Right atrium auricular region (tissue), 2 donors: ENCODE data around the gene COL15A1. TPM values are rescaled to one million over a fixed set of nuclear protein-coding genes. Genes with fewer than 3 reads are reported as not detected.

ENCODE experiments used
- DNase-seq: peaks from one replicate; pipeline ENCODE4 v3.0.0-alpha.2; 2019; ENCODE audit warnings: low spot score
- H3K27ac ChIP-seq, 2 donors: fragments of 200-600 bp; sonication (generic); 1 replicate in 1 of 2; 2 replicates in 1 of 2; pipeline ENCODE4 v1.5.1; 2016 to 2019
- H3K27me3 ChIP-seq, 2 donors: fragments of 200-600 bp; sonication (generic); one replicate each; pipeline versions ENCODE4 v1.5.1 to v1.6.0; 2017 to 2019
- H3K36me3 ChIP-seq: fragments of 200-600 bp; sonication (generic); one replicate; pipeline ENCODE4 v1.5.1; 2016
- H3K4me1 ChIP-seq, 2 donors: fragments of 200-600 bp; sonication (generic); one replicate each; pipeline versions ENCODE4 v1.5.1 to v1.6.0; 2017 to 2019
- H3K4me3 ChIP-seq, 2 donors: fragments of 200-600 bp; sonication (generic); 1 replicate in 1 of 2; 2 replicates in 1 of 2; pipeline ENCODE4 v1.5.1; 2017 to 2019; ENCODE audit warnings: mild to moderate bottlenecking in 1 of 2, moderate library complexity in 1 of 2
- H3K9me3 ChIP-seq, 2 donors: fragments of 200-600 bp; sonication (generic); one replicate each; pipeline ENCODE4 v1.5.1; 2019
- CTCF ChIP-seq, 2 donors: fragments of 200-600 bp; sonication (generic); IDR thresholded peaks; one replicate each; pipeline ENCODE4 v1.5.1; 2019; ENCODE audit warnings: antibody characterized with exemption in 2 of 2
- total RNA-seq, 2 donors: library from RNA; depleted of rRNA; stranded (reverse); fragments of >200 nt; gene quantifications; one replicate each; pipeline ENCODE4 v1.1.0, GENCODE V29; 2016

The COL15A1 gene
- total RNA-seq, 2 donors from 2014 or later = 22.4 to 38.2 TPM

GRCh38 chr9:98924946-98925820 is 18.5 kb upstream of the COL15A1 start:
- H3K27ac ChIP-seq = no peak overlapping the region
- DNase-seq = no peak
- H3K4me1 ChIP-seq = peaks cover 0 to 8% of the 10 kb centered on the region in 2 donors
- TF ChIP-seq CTCF (IDR thresholded peaks at IDR 0.05) = no peak
- no peaks in the 10 kb centered on the region for H3K9me3 ChIP-seq
- no peak overlapping the region for H3K4me3 ChIP-seq
- H3K36me3 ChIP-seq = no peaks in the 10 kb centered on the region
- H3K27me3 ChIP-seq = no peaks in the 10 kb centered on the region

GRCh38 chr9:98925956-98926355 is 17.8 kb upstream of the COL15A1 start:
- Histone ChIP-seq H3K4me1 (peaks cover 0 to 8% of the 10 kb centered on the region in 2 donors), H3K36me3 (no peaks in the 10 kb centered on the region), H3K9me3 (no peaks in the 10 kb centered on the region), H3K27me3 (no peaks in the 10 kb centered on the region), H3K4me3 (no peak overlapping the region), H3K27ac (no peak overlapping the region)
- no peak for TF ChIP-seq CTCF (IDR thresholded peaks at IDR 0.05)
- DNase-seq = no peak

- no peak for TF ChIP-seq CTCF (IDR thresholded peaks at IDR 0.05)
- Histone ChIP-seq H3K4me3 (no peak overlapping the region), H3K36me3 (no peaks in the 10 kb centered on the region)
These were observed 16.0 kb upstream of the COL15A1 start for GRCh38 chr9:98927724-98928123.

GRCh38 chr9:98929071-98929470 is 14.6 kb upstream of the COL15A1 start:
- Histone ChIP-seq H3K9me3 (no peaks in the 10 kb centered on the region), H3K36me3 (no peaks in the 10 kb centered on the region), H3K4me3 (no peak overlapping the region), H3K4me1 (peaks cover 0 to 8% of the 10 kb centered on the region in 2 donors), H3K27ac (no peak overlapping the region), H3K27me3 (no peaks in the 10 kb centered on the region)
- DNase-seq = no peak
- TF ChIP-seq CTCF (IDR thresholded peaks at IDR 0.05) = no peak

More at GRCh38 chr9:98927724-98928123, 16.0 kb upstream of the COL15A1 start:
- Histone ChIP-seq H3K9me3 (no peaks in the 10 kb centered on the region), H3K27me3 (no peaks in the 10 kb centered on the region), H3K27ac (no peak overlapping the region), H3K4me1 (peaks cover 0 to 8% of the 10 kb centered on the region in 2 donors)
- no peak for DNase-seq

GRCh38 chr9:98929895-98930341 is 13.8 kb upstream of the COL15A1 start:
- no peak for TF ChIP-seq CTCF (IDR thresholded peaks at IDR 0.05)
- no peaks in the 10 kb centered on the region for H3K27me3 ChIP-seq
- H3K36me3 ChIP-seq = no peaks in the 10 kb centered on the region
- no peak overlapping the region for H3K27ac ChIP-seq
- peaks cover 0 to 6% of the 10 kb centered on the region in 2 donors for H3K4me1 ChIP-seq
- DNase-seq = no peak
- H3K9me3 ChIP-seq = no peaks in the 10 kb centered on the region
- H3K4me3 ChIP-seq = no peak overlapping the region
